HepG2 (cell line): ENCODE results near the gene SCN2A. TPM values are rescaled to one million over a fixed set of nuclear protein-coding genes. Genes with fewer than 3 reads are reported as not detected.

Experiments used
- GATAD2A ChIP-seq: IDR thresholded peaks from 2 replicates; pipeline ENCODE4 v1.6.1; 2016
- GTF3A ChIP-seq: sonication (generic); formaldehyde crosslinking; conservative IDR thresholded peaks from 2 replicates; pipeline ENCODE4 v1.4.0; 2020; ENCODE audit warnings: mild to moderate bottlenecking, missing genetic modification reagents
- IRF9 ChIP-seq: sonication (generic); formaldehyde crosslinking; IDR thresholded peaks from 2 replicates; pipeline ENCODE4 v1.8.0; 2022; ENCODE audit warnings: missing genetic modification reagents, mild to moderate bottlenecking, borderline replicate concordance
- KMT2A ChIP-seq: sonication (generic); formaldehyde crosslinking; IDR thresholded peaks from 2 replicates; pipeline ENCODE4 v1.4.0; 2020; ENCODE audit warnings: missing genetic modification reagents
- KMT2B ChIP-seq: IDR thresholded peaks from 2 replicates; pipeline ENCODE4 v1.6.1; 2016; ENCODE audit warnings: missing genetic modification reagents, missing compliant biosample characterization
- MAF1 ChIP-seq: sonication (generic); formaldehyde crosslinking; IDR thresholded peaks from 2 replicates; pipeline ENCODE4 v1.5.0; 2020; ENCODE audit warnings: missing genetic modification reagents, borderline replicate concordance
- MTF2 ChIP-seq: sonication (generic); formaldehyde crosslinking; IDR thresholded peaks from 2 replicates; pipeline ENCODE4 v1.5.0; 2020; ENCODE audit warnings: missing genetic modification reagents, borderline replicate concordance
- MXI1 ChIP-seq: IDR thresholded peaks from 3 replicates; pipeline ENCODE4 v1.6.1; 2012; ENCODE audit warnings: low read depth, low read length, inconsistent platforms, borderline replicate concordance
- NCOA2 ChIP-seq: sonication (generic); formaldehyde crosslinking; IDR thresholded peaks from 2 replicates; pipeline ENCODE4 v1.8.0; 2022; ENCODE audit warnings: inconsistent platforms
- RFXANK ChIP-seq: IDR thresholded peaks from 2 replicates; pipeline ENCODE4 v1.6.1; 2016
- SRF ChIP-seq: IDR thresholded peaks from 2 replicates; pipeline ENCODE4 v1.6.1; 2011; ENCODE audit warnings: mild to moderate bottlenecking, low read depth, low read length, moderate library complexity
- ZBTB20 ChIP-seq: sonication (generic); formaldehyde crosslinking; IDR thresholded peaks from 2 replicates; pipeline ENCODE4 v1.8.1; 2023; ENCODE audit warnings: missing genetic modification reagents, low read depth, mild to moderate bottlenecking, borderline replicate concordance
- ZBTB40 ChIP-seq, 2 experiments: fragments of 450-650 bp in 1 of 2; sonication (generic) in 1 of 2; formaldehyde crosslinking in 1 of 2; IDR thresholded peaks; 2 replicates each; pipeline versions ENCODE4 v1.6.1 to v1.8.0; 2016 to 2022; ENCODE audit warnings: antibody characterized with exemption in 1 of 2, mild to moderate bottlenecking in 1 of 2, missing genetic modification reagents in 1 of 2
- ZNF143 ChIP-seq: sonication (generic); formaldehyde crosslinking; IDR thresholded peaks from 2 replicates; pipeline ENCODE4 v1.4.0; 2020; ENCODE audit warnings: missing genetic modification reagents
- ZNF30 ChIP-seq: sonication (generic); formaldehyde crosslinking; IDR thresholded peaks from 2 replicates; pipeline ENCODE4 v1.5.0; 2020; ENCODE audit warnings: mild to moderate bottlenecking, missing genetic modification reagents
- ZNF772 ChIP-seq: sonication (generic); formaldehyde crosslinking; IDR thresholded peaks from 2 replicates; pipeline ENCODE4 v1.5.0; 2020; ENCODE audit warnings: mild to moderate bottlenecking, missing genetic modification reagents
- ZNF841 ChIP-seq: sonication (generic); formaldehyde crosslinking; IDR thresholded peaks from 2 replicates; pipeline ENCODE4 v1.8.1; 2023; ENCODE audit warnings: missing genetic modification reagents, borderline replicate concordance
- polyA plus RNA-seq, 8 experiments: library from polyadenylated mRNA; depleted of rRNA in 3 of 8; stranded (reverse) in 7 of 8; unstranded in 1 of 8; fragments of >200 nt; fragmentation: Illumina TruSeq in 4 of 8; extraction: Trizol in 4 of 8; gene quantifications; 2 replicates each; pipeline versions ENCODE4 v1.2.1 to v1.2.3, GENCODE V29; 2011 to 2016; ENCODE audit warnings: low read depth in 4 of 8, missing spikeins in 1 of 8, mixed read lengths in 1 of 8; ENCODE audit not compliant: insufficient read depth in 1 of 8
- total RNA-seq, 5 experiments: library from RNA; depleted of rRNA; stranded (reverse); fragments of >200 nt; fragmentation: Illumina TruSeq; extraction: Trizol; gene quantifications; 2 replicates each; pipeline ENCODE4 v1.2.3, GENCODE V29; 2016; ENCODE audit warnings: low read depth in 1 of 5
- TF ChIP-seq, protein P1 (sequence below): IDR thresholded peaks from 2 replicates; pipeline ENCODE4 v1.6.1; 2018; ENCODE audit warnings: missing genetic modification reagents

The SCN2A gene
- total and polyA plus RNA-seq, 2 of the 13 experiments (the other 11 are each of a cell fraction or from before 2014, with no cell fraction given) = 0.20 to 0.30 TPM

- 0 out of 2 replicates have a peak, but pooled peaks have one; percentile 32 for TF ChIP-seq ZBTB40 (IDR thresholded peaks at IDR 0.05)
- no peak for TF ChIP-seq ZBTB40 (CRISPR knock-in tag; IDR thresholded peaks at IDR 0.05)
- peak; percentile 61 for TF ChIP-seq ZNF143 (CRISPR knock-in tag)
- no peak for TF ChIP-seq MAF1 (CRISPR knock-in tag)
- no peak for TF ChIP-seq MTF2 (CRISPR knock-in tag)
- TF ChIP-seq KMT2A (CRISPR knock-in tag) = no peak
- no peak for TF ChIP-seq IRF9 (CRISPR knock-in tag)
- TF ChIP-seq ZNF30 (CRISPR knock-in tag) = no peak
- 0 out of 2 replicates have a peak, but pooled peaks have one; percentile 12 for TF ChIP-seq NCOA2
- TF ChIP-seq ZNF841 (CRISPR knock-in tag) = no peak
- TF ChIP-seq ZBTB20 (CRISPR knock-in tag) = no peak
- TF ChIP-seq, protein P1, sequence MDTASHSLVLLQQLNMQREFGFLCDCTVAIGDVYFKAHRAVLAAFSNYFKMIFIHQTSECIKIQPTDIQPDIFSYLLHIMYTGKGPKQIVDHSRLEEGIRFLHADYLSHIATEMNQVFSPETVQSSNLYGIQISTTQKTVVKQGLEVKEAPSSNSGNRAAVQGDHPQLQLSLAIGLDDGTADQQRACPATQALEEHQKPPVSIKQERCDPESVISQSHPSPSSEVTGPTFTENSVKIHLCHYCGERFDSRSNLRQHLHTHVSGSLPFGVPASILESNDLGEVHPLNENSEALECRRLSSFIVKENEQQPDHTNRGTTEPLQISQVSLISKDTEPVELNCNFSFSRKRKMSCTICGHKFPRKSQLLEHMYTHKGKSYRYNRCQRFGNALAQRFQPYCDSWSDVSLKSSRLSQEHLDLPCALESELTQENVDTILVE = 0 out of 2 replicates have a peak, but pooled peaks have one; percentile 40
- no peak for TF ChIP-seq ZNF772 (CRISPR knock-in tag)
- TF ChIP-seq RFXANK (CRISPR knock-in tag) = no peak
- TF ChIP-seq GATAD2A (CRISPR knock-in tag) = 0 out of 2 replicates have a peak, but pooled peaks have one; percentile 14
- TF ChIP-seq SRF = no peak
- no peak for TF ChIP-seq KMT2B (CRISPR knock-in tag)
- 0 out of 3 replicates have a peak, but pooled peaks have one; percentile 17 for TF ChIP-seq MXI1
- no peak for TF ChIP-seq GTF3A (CRISPR knock-in tag)
Measured at GRCh38 chr2:165293440-165294420, 54.5 kb downstream of the SCN2A start (continued).
